Posterior vena cava (tissue), 2 donors: Measurements from ENCODE around the gene SARNP. TPM values are rescaled to one million over a fixed set of nuclear protein-coding genes. Genes with fewer than 3 reads are reported as not detected.

Experiments used
- DNase-seq: peaks from one replicate; pipeline ENCODE4 v3.0.0-alpha.2; 2020; ENCODE audit warnings: low spot score
- intact Hi-C, 2 donors: fragments of 100-400 bp; cut with DNase I; formaldehyde crosslinking; loops; one replicate each; pipeline versions ENCODE4 v1.14.1 to v1.14.2; 2022 to 2023
- total RNA-seq, 2 donors: library from RNA; stranded (reverse); fragmentation: NEBNext Ultra II Directional; extraction: Animal tissue kit (Norgen Biotek cat#: 25700); gene quantifications; one replicate each; pipeline ENCODE4 v1.2.1, GENCODE V29; 2021
- donor health status: DM: yes; HTN: yes; CAD: no.
- donor health status: DM: yes; HTN: yes; CAD: no.

Gene SARNP
- total RNA-seq, 2 donors from 2014 or later, result 47.8 to 49.8 TPM

DNA sequence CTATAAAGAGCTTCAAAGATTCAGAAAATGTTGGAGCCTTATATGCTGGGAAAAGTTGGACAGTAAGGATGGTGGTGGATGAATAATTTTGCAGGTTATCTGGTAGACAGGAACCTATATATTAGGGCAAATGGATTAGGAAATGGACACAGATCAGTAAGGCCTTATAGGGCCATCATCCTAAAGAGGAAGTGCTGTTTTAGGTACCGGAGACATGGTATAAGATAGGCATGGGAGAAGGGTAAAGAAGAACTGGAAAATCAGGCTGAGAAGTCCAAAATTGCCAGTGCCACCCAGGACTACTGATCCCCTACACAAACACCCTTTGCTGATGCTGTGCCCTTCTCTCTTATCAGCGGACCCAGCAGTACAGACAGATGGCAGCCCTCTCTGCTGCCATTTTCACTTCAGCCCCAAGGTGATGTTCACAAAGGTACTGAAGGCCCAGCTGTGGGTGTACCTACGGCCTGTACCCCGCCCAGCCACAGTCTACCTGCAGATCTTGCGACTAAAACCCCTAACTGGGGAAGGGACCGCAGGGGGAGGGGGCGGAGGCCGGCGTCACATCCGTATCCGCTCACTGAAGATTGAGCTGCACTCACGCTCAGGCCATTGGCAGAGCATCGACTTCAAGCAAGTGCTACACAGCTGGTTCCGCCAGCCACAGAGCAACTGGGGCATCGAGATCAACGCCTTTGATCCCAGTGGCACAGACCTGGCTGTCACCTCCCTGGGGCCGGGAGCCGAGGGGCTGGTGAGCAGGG lies 69.1 kb downstream of the SARNP start:
- DNase-seq, result no peak
- intact Hi-C loops, result loop anchor here in 1 of 2 donors (5.0 kb wide), 1 partner anchor 59 kb away; no protein-coding TSS in a partner anchor

DNA sequence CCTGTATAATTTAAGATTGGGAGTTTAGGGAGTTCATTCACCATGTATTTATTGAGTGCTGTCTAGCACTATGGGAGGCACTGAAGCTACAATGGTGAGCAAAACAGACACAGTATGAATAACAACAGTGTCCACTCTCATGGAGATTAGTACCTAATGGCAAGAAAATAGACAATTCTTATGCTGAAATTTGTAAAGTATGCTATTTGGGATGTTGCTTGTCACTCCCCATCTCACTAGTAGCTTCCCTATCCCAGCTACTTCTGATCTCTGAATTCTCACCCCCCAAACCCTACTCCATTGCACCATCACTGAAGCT lies 70.7 kb downstream of the SARNP start:
- intact Hi-C loops, result loop anchor here in 1 of 2 donors (5.0 kb wide), 1 partner anchor 60 kb away; no protein-coding TSS in a partner anchor
- DNase-seq, result no peak

DNA sequence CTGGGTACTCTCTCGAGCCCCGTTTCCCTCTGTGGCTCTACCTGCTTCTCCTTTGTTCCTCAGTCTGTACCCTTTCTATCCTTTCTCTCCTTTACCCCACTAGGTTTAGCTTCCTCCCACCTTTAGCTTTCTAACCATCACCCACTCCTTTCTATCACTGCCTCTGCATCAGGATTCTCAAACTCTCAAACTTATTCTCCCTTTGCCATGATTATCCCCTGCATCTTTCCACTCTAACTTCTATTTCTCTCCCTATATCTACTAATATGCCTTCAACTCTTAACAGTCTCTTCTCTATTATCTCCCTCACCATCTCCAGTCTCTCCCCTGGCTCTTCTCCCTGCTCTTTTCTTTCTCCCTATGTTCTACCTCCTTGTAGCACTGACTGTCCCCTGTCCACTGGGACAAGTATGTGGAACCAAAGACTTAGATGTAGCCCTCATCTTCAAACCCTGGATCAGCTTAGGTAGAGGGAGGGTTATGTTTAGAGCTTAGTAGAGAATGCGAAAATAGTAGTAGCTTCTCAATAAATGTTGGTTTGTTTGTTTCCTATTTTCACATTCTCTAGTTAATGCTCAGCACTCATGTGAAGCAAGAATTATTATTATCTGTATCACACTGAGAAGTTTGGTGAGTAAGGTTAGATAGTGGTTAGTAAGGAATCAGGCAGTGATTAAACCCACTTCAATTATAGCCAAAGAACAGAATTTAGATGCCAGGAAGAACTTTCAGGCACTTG lies 71.2 kb downstream of the SARNP start:
- no peak for DNase-seq
- intact Hi-C loops, result loop anchor here in 1 of 2 donors (5.0 kb wide), 1 partner anchor 61 kb away; no protein-coding TSS in a partner anchor

DNA sequence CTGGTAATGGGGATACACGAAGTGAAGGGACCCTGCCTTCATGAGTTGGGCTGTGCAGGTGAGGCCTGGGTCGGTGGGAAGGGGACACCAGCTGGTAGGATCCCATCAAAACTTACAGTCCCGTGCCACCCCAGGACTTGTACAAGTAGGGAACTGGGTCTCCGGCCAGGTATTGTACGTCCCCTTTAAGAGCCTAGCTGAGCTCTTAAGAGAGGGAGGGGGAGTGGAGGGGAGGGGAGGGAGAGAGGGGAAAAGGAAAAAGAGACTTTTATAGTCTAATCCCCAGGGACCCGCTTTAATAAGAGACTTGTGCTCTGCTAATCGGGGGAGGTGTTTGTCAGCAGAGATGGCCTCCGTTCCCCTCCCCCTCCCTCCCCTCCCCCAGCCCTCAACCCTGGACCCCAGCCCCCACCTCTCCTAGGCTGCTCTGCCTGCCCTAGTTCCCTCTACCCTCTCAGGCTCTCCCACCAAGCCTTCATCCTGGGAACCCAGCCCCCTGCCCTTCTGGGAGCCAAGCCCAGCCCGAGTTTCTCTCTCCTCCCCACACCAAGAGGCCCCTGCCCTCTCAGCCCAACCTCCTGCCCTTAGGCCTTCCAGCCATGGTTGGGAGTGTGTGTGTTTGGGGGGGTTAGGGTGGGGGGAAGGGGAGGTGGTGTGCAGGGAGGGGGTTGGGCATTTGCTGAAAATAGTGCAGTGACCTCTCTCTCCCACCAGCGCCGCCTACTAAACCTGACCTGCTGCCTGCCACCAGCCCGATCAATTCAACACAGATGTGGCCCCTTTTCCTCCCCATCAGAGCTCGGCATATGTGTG lies 72.0 kb downstream of the SARNP start:
- peak; percentile 60 for DNase-seq
- intact Hi-C loops, result loop anchor here in 1 of 2 donors (5.0 kb wide), 1 partner anchor 62 kb away; no protein-coding TSS in a partner anchor

DNA sequence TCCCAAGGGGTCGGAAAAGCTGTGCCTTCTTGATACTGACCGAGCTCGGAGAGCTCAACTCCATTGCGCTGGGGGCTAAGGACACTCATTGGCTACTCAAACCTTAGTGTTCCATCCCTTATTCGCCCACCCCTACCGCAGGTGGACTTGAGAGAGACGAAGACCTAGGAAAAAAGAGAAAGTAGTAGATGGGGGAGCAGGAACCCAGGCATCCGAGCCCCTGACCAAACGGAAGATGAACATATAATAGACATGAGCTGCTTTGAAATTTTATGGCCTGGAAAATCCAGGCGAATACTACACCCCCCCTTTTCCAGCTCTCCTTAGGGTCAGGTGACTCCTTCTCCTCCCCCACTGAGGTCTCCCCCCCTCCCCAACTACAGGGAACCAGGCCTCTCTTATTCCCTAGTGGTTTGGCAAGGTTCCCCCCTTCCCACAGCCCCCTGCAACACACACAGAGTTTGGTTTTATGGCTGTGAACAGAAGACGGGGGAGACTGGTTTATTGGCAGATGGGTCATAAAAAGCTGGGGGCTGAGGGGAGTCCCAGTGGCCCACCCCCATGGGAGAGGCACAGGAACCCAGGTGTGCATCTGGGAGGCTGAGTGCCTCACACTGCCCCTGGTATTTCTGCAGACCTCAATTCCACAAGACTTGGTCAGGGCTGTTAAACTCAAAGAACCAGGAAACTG lies 73.0 kb downstream of the SARNP start:
- intact Hi-C loops, result loop anchor here (5.0 kb wide), 3 partner anchors 63 to 193 kb away; partner anchors contain the start of gene DGKA (in 1 of the 2)
- peak; percentile 28 for DNase-seq

DNA sequence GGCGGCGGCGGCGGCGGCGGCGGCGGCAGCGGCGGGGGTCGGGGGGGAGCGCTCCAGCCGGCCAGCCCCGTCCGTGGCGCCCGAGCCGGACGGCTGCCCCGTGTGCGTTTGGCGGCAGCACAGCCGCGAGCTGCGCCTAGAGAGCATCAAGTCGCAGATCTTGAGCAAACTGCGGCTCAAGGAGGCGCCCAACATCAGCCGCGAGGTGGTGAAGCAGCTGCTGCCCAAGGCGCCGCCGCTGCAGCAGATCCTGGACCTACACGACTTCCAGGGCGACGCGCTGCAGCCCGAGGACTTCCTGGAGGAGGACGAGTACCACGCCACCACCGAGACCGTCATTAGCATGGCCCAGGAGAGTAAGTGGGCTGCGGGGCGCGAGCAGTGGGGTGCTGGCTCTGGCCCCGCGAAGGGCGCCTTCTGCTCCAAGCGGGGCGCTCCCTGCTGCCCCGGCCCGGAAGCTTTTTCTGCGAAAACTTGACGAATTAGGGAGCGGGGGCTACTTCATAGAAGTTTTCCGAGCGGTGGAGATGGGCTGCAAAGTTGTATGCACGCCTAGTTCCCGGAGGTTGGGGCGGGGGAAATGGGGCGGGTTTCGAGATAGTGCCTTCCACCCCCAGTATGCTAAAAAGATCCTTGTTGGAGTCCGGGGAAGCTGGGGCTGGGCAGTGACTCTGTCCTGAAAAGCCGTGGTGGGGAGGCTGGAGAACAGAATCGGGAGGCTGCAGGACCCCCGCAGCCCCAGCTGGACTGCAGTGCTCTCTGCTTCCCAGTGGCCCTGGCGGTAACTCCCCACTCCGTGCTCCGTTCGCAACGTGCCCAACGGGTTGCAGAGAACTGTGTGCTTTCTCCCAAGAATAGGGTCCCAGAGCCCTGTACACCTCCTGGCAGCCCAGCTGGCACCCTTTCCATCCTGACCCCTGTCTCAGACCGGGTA lies 73.9 kb downstream of the SARNP start:
- peak; percentile 87 for DNase-seq
- intact Hi-C loops, result loop anchor here (5.0 kb wide), 2 partner anchors 189 to 194 kb away; partner anchors contain the start of gene DGKA (in 1 of the 2)

DNA sequence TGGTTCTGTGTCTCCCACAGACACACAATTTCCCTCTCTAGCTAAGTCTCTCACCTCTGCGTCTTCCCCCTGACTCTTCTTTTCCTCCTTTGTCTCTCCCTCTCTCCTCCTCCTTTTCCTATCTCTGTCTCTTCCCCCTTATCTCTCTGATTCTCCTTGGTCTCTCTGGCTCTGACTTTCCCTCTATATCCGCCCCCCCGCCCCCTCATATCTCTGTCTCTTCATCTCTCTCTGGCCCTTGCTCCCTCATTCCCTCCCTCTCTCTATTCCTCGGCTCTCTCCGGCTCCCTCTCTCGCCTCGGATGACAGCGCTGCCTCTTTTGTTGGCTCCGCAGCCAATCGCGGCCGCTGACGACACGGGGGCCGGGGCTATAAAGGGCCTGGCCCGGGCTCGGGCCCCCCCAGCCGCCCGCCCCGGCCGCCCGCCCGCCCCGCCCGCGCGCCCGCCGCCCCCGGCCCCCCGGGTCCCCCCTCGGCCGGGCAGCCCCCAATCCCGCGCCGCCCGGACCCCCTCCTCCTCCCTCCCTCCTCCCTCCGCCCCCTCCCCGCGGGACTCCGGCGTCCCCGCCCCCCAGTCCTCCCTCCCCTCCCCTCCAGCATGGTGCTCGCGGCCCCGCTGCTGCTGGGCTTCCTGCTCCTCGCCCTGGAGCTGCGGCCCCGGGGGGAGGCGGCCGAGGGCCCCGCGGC lies 74.7 kb downstream of the SARNP start, which contains the start of gene GDF11:
GDF11 (plus strand) TSS at position 404 of the 687 bp plus-strand sequence; CDS start at position 599, 195 bp downstream.
- intact Hi-C loops, result loop anchor here (5.0 kb wide), 2 partner anchors 189 to 194 kb away; partner anchors contain the start of gene DGKA (in 1 of the 2)
- peak; percentile 92 for DNase-seq

DNA sequence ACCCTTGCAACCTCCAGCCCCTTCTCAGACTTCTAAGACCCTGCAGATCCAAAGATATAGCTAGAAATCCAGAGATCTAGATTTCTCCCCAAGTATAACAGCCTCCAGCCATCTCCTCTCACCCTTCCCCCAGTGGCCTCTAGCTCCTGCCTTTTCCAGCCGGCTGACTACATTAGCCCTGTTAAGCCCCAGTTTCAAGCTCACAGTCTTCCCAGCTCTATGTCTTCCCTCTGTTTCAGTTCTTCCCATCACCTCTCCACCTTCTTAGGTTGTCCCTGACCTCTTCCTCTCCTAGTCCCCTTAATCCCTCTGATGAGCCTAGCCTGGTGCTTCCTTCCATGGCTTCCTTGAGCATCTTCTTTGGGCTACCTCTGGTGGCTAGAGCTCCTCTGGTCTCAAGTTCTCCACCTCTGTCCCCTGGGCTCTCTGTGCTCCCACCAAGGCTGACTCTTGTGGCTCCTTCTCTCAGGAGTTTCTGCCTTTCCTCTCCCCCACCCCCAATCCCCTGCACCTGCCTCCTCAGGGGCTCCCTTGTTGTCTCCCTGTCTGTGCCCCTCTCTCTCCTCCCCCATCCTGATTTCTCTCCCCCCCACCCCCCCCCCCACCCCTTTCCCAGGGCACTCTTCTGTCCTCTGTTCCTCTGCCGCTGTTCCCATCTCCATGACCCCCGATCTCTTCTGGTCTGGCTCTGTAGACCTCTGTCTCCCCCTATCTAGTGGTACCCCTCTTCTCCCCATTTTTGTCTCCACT lies 75.4 kb downstream of the SARNP start:
- intact Hi-C loops, result loop anchor here (5.0 kb wide), 2 partner anchors 190 to 195 kb away; partner anchors contain the start of gene DGKA (in 1 of the 2)
- no peak for DNase-seq

DNA sequence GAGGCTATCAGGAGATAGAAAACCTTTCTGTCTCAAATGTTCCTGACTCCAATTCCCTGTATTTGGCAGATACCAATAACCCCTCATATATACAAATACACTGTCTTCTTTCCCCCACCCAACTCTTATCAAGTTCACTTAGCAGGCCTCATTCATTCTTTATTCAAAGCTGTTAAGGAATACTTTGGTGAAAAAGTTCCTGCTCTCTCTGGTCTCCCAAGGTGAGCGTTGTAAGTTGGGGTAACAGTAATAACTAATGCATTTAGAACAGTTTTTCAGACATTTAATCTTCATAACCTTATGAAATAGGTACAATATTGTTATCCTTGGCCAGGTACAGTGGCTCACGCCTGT lies 78.5 kb downstream of the SARNP start:
- intact Hi-C loops, result no loop called here
- no peak for DNase-seq

DNA sequence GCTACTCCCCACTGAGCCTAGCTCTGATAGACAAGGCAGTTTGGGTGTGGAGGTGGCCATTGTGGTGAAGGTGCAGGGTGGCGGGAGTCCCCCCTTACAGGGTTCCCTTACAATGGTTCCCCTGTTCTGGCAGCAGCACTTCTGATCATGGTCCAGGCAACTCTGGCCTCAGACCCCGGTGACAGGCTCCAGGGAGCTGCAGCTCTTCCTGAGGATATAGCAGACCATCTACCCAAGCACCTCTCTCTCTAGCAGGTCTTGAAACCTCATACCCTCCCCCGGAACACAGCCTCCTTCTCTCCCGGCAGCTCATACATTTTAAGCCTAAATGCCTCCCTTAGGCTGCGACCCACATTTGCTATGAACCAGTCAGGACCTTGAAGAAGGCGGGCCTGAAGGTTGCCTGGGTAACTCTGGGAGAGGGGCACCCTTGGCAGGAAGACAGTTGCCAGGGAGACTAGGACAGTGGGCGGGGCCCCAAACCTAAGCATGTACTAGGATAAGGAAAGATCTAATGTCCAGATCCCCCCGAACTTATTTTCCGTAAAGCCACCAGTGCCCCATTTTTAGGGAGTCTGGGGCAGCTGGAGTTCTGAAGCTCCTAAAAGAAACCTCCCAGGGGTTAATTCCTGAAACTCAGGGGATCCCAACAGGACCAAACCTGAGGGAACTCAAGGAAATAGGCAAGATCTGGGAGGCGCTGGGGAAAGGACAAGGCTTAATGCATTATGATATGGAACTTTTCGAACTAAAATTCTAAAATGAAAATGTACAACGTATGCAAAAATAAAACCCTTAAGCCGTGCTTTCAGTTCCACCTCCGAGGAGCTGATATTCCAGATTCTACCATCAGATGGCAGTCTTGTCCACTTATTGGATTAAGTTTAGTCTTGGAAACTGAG lies 79.2 kb downstream of the SARNP start:
- intact Hi-C loops, result no loop called here
- DNase-seq, result peak; percentile 93

DNA sequence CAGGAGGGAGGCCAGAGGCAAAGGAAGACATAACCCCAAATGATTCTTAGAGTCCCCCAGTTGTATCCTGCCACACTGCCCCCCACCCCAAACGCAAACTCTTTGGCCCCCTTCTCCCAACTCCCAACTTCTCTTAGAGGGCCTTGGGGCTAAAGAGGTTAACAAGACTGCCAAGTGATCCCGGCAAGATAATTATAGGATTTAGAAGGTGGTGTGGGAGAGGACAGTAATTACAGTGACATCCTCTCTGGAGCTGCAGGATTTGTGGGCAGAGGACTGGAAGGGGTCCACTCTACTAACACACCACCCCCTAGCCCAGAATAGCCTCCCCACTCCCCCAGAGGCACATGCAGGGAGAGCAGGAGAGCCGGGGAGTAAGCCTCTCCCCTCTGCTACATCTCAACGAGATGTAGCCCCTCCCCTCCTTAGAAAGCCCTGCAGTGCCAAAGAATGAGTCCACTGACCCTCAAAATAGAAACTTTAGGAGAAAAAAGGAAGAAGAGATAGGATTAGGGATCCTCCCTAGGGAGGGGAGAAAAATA lies 79.9 kb downstream of the SARNP start:
- intact Hi-C loops, result no loop called here
- no peak for DNase-seq

DNA sequence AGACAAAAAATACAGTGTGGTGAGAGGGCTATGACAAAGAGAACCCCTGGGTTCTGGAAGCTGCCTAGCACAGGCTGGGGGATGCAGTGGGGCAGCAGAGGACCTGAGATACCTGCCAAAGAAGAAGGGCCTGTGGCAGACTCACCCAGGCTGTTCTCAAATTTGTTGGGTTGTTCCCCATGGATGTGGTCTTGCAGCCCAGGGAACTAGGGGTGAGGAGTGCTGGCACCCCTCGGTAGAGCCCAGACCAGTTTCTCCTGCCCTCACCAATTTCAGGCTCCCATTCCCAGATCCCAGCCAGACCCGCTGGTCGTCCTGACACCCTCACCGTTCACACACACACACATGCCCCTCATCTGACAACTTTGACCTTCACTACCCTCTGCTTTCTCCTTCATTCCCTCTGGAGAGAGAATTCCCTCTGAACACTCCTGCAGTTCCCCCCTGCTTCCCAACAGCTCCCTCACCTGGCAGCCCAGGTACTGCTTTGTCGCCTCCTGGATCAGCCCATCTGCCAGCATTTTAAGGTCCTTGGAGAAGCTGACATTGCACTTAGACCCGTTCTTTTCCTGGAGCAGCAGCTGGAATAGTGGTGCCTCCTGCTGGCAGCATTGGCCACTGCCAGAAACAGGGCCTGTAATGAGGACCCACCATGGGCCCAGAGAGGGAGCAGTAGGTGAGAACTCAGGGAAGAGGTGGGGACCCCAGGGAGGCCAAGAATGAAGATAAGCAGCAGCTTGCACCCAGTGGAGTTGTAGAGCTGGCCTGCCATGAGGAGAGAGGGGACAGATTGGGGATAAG lies 80.5 kb downstream of the SARNP start:
- intact Hi-C loops, result no loop called here
- peak; percentile 64 for DNase-seq

DNA sequence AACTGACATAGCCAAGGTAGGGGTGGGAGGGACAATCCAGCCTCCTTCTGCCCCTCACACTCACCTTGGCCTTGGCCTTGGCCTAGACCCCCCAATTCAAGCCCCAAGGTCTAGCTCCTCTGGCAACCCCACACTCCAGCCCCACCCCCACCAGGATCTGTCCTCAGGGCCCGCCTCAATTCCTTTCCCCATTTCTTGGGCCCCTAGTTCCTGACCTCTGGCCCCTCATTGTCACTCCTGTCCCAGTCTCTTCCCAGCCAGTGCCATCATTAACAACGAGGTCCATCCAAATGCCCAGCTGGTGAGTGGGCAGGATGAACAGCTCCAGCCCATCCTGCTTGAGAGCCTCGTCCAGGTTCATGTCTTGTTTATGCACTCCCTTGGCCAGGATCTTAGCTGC lies 81.4 kb downstream of the SARNP start:
- DNase-seq, result peak; percentile 73
- intact Hi-C loops, result no loop called here

DNA sequence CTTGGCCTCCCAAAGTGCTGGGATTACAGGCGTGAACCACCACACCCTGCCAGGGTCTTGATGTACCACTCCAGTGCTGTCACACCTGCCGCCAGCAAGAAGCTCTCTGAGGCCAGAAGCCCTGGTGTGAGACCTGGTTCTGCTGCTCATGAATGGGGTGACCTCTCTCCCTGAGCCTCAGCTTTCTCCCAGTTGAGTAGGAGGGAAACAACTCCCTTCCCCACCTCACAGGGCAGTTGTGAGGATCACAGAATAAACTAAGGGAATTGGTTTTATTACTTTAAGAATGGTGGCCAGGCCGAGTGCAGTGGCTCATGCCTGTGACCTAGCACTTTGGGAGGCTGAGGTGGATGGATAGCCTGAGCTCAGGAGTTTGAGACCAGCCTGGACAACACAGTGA lies 82.9 kb downstream of the SARNP start:
- intact Hi-C loops, result no loop called here
- DNase-seq, result peak; percentile 47
